Stimulated activated naive CD8-positive, alpha-beta T cell treated with anti-CD3 and anti-CD28 coated beads, Interleukin-15, Interleukin-2, amounts not matched to agents 100 ng/mL and 50 ng/mL, for 24 hours (primary cell): ENCODE data around the gene EFCAB7.
"Not testable (repeated sequence)": the region's sequence is repeated elsewhere in the genome, so short reads cannot be mapped to it uniquely, and the experiment has no call there.

ENCODE experiments used
- H3K27ac Mint-ChIP-seq: one replicate; pipeline ENCODE4 v1.8.0; 2021; ENCODE audit warnings: mild to moderate bottlenecking, mixed read lengths
- H3K27me3 Mint-ChIP-seq: one replicate; pipeline ENCODE4 v1.8.0; 2021; ENCODE audit warnings: mixed read lengths
- H3K36me3 Mint-ChIP-seq: one replicate; pipeline ENCODE4 v1.8.0; 2021; ENCODE audit warnings: low read depth, mixed read lengths
- H3K4me1 Mint-ChIP-seq: one replicate; pipeline ENCODE4 v1.8.0; 2021; ENCODE audit warnings: low read depth, mixed read lengths
- H3K4me3 Mint-ChIP-seq: one replicate; pipeline ENCODE4 v1.8.0; 2021; ENCODE audit warnings: mild to moderate bottlenecking, mixed read lengths
- H3K9me3 Mint-ChIP-seq: one replicate; pipeline ENCODE4 v1.8.0; 2021; ENCODE audit warnings: mixed read lengths

EFCAB7 gene

GRCh38 chr1:63533931-63534330, 10.6 kb downstream of the EFCAB7 start:
- no peaks in the 10 kb centered on the region for H3K27me3 Mint-ChIP-seq
- H3K4me3 Mint-ChIP-seq = no peak overlapping the region
- no peaks in the 10 kb centered on the region for H3K9me3 Mint-ChIP-seq
- H3K27ac Mint-ChIP-seq = no peak overlapping the region
- H3K36me3 Mint-ChIP-seq = peaks cover 25% of the 10 kb centered on the region
- H3K4me1 Mint-ChIP-seq = no peaks in the 10 kb centered on the region

GRCh38 chr1:63534406-63534805, 11.1 kb downstream of the EFCAB7 start:
- Mint-ChIP-seq H3K27ac (no peak overlapping the region), H3K4me3 (no peak overlapping the region), H3K36me3 (peaks cover 25% of the 10 kb centered on the region), H3K4me1 (no peaks in the 10 kb centered on the region), H3K27me3 (no peaks in the 10 kb centered on the region), H3K9me3 (no peaks in the 10 kb centered on the region)

GRCh38 chr1:63537006-63537405, 13.7 kb downstream of the EFCAB7 start:
- Mint-ChIP-seq H3K9me3 (no peaks in the 10 kb centered on the region), H3K4me1 (no peaks in the 10 kb centered on the region), H3K27me3 (no peaks in the 10 kb centered on the region), H3K4me3 (no peak overlapping the region), H3K27ac (no peak overlapping the region), H3K36me3 (peaks cover 11% of the 10 kb centered on the region)

- Mint-ChIP-seq H3K27ac (no peak overlapping the region), H3K9me3 (no peaks in the 10 kb centered on the region), H3K4me1 (no peaks in the 10 kb centered on the region), H3K36me3 (peaks cover 5% of the 10 kb centered on the region), H3K27me3 (no peaks in the 10 kb centered on the region), H3K4me3 (no peak overlapping the region)
Measured at GRCh38 chr1:63537940-63538339, 14.6 kb downstream of the EFCAB7 start.

GRCh38 chr1:63545780-63546179, 22.5 kb downstream of the EFCAB7 start:
- H3K4me1 Mint-ChIP-seq = no peaks in the 10 kb centered on the region

GRCh38 chr1:63547621-63548294, 24.4 kb downstream of the EFCAB7 start:
- peaks cover 18% of the 10 kb centered on the region for H3K36me3 Mint-ChIP-seq
- no peak overlapping the region for H3K27ac Mint-ChIP-seq

More at GRCh38 chr1:63545780-63546179, 22.5 kb downstream of the EFCAB7 start:
- Mint-ChIP-seq H3K9me3 (no peaks in the 10 kb centered on the region), H3K36me3 (peaks cover 18% of the 10 kb centered on the region), H3K27ac (no peak overlapping the region), H3K27me3 (no peaks in the 10 kb centered on the region), H3K4me3 (no peak overlapping the region)

GRCh38 chr1:63548303-63548702, 25.0 kb downstream of the EFCAB7 start:
- Mint-ChIP-seq H3K9me3 (no peaks in the 10 kb centered on the region), H3K36me3 (peaks cover 18% of the 10 kb centered on the region)

More at GRCh38 chr1:63547621-63548294, 24.4 kb downstream of the EFCAB7 start:
- H3K4me3 Mint-ChIP-seq = no peak overlapping the region
- no peaks in the 10 kb centered on the region for H3K27me3 Mint-ChIP-seq
- no peaks in the 10 kb centered on the region for H3K9me3 Mint-ChIP-seq
- no peaks in the 10 kb centered on the region for H3K4me1 Mint-ChIP-seq

GRCh38 chr1:63548877-63549276, 25.6 kb downstream of the EFCAB7 start:
- Mint-ChIP-seq H3K9me3 (no peaks in the 10 kb centered on the region), H3K27me3 (no peaks in the 10 kb centered on the region), H3K4me1 (no peaks in the 10 kb centered on the region), H3K4me3 (no peak overlapping the region), H3K36me3 (peaks cover 18% of the 10 kb centered on the region), H3K27ac (no peak overlapping the region)

More at GRCh38 chr1:63548303-63548702, 25.0 kb downstream of the EFCAB7 start:
- H3K4me3 Mint-ChIP-seq = no peak overlapping the region
- H3K27me3 Mint-ChIP-seq = no peaks in the 10 kb centered on the region
- no peak overlapping the region for H3K27ac Mint-ChIP-seq
- H3K4me1 Mint-ChIP-seq = no peaks in the 10 kb centered on the region

GRCh38 chr1:63555480-63555879, 32.2 kb downstream of the EFCAB7 start:
- no peaks in the 10 kb centered on the region for H3K27me3 Mint-ChIP-seq
- peaks cover 12% of the 10 kb centered on the region for H3K36me3 Mint-ChIP-seq

GRCh38 chr1:63557365-63557987, 34.2 kb downstream of the EFCAB7 start:
- Mint-ChIP-seq H3K4me1 (no peaks in the 10 kb centered on the region), H3K9me3 (no peaks in the 10 kb centered on the region), H3K27ac (no peak overlapping the region), H3K36me3 (peaks cover 8% of the 10 kb centered on the region), H3K4me3 (no peak overlapping the region), H3K27me3 (no peaks in the 10 kb centered on the region)

More at GRCh38 chr1:63555480-63555879, 32.2 kb downstream of the EFCAB7 start:
- Mint-ChIP-seq H3K27ac (no peak overlapping the region), H3K4me3 (no peak overlapping the region), H3K9me3 (no peaks in the 10 kb centered on the region), H3K4me1 (no peaks in the 10 kb centered on the region)

- Mint-ChIP-seq H3K36me3 (peaks cover 14% of the 10 kb centered on the region), H3K27ac (no peak overlapping the region), H3K27me3 (no peaks in the 10 kb centered on the region), H3K4me1 (no peaks in the 10 kb centered on the region), H3K4me3 (no peak overlapping the region), H3K9me3 (no peaks in the 10 kb centered on the region)
Measured at GRCh38 chr1:63559357-63559756, 36.0 kb downstream of the EFCAB7 start.

GRCh38 chr1:63563745-63564144, 40.4 kb downstream of the EFCAB7 start:
- H3K27me3 Mint-ChIP-seq = no peaks in the 10 kb centered on the region
- no peak overlapping the region for H3K4me3 Mint-ChIP-seq
- no peaks in the 10 kb centered on the region for H3K9me3 Mint-ChIP-seq
- H3K4me1 Mint-ChIP-seq = no peaks in the 10 kb centered on the region
- H3K27ac Mint-ChIP-seq = no peak overlapping the region
- peaks cover 22% of the 10 kb centered on the region for H3K36me3 Mint-ChIP-seq

GRCh38 chr1:63569068-63569467, 45.7 kb downstream of the EFCAB7 start:
- Mint-ChIP-seq H3K36me3 (peaks cover 16% of the 10 kb centered on the region), H3K9me3 (no peaks in the 10 kb centered on the region), H3K27ac (no peak overlapping the region), H3K27me3 (no peaks in the 10 kb centered on the region), H3K4me1 (no peaks in the 10 kb centered on the region), H3K4me3 (no peak overlapping the region)

- Mint-ChIP-seq H3K4me3 (no peak overlapping the region), H3K27me3 (no peaks in the 10 kb centered on the region), H3K4me1 (no peaks in the 10 kb centered on the region), H3K27ac (no peak overlapping the region), H3K36me3 (peaks cover 9% of the 10 kb centered on the region), H3K9me3 (no peaks in the 10 kb centered on the region)
Measured at GRCh38 chr1:63569640-63570316, 46.5 kb downstream of the EFCAB7 start.

GRCh38 chr1:63572686-63573085, 49.4 kb downstream of the EFCAB7 start:
- not testable (repeated sequence) for H3K4me3 Mint-ChIP-seq

More at GRCh38 chr1:63572686-63573085, 49.4 kb downstream of the EFCAB7 start:
- not testable (repeated sequence) for H3K36me3 Mint-ChIP-seq, H3K9me3 Mint-ChIP-seq, H3K27ac Mint-ChIP-seq, H3K4me1 Mint-ChIP-seq, H3K27me3 Mint-ChIP-seq
